ENCODE results near the gene TNFAIP8.

DNA sequence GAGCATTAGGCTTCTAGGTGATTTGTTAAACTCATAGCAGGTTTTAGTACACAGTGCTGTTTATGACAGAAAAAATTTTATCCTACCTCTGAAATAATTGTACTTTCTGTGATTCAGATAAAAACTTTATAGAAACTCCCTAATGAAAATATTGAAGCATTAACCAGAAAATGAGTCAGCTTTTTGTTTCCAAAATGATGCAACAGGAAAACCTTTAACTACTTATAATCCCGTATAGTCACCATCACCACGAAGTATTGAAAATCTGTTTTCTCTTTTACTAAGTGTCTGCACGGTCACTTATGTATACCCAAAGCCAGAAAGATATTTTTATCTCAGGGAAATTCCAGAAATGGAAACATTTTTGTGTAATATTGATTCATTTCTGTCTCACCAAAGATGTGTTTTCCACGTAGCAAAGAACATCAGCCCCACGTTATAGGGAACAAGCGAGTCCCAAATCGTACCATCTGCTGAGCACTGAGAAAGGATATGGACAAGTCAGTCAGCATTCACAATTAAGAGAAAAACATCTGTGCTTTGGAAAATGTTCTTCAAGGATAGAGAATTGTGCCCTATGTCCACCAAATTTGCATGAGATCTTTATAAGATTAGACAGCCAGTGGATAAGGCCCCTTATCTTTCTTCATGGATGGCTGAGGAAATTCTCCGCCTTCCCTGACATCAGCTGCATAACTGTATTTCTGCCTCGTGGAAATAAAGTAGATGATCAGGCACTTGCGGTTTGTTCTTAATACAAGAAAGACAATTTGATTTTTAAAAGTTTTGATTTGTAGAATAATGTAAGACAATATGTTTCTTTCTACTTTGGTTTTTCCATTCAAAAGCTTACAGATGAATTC, 41.9 kb downstream of the TNFAIP8 start:
- TF ChIP-seq, protein P1, sequence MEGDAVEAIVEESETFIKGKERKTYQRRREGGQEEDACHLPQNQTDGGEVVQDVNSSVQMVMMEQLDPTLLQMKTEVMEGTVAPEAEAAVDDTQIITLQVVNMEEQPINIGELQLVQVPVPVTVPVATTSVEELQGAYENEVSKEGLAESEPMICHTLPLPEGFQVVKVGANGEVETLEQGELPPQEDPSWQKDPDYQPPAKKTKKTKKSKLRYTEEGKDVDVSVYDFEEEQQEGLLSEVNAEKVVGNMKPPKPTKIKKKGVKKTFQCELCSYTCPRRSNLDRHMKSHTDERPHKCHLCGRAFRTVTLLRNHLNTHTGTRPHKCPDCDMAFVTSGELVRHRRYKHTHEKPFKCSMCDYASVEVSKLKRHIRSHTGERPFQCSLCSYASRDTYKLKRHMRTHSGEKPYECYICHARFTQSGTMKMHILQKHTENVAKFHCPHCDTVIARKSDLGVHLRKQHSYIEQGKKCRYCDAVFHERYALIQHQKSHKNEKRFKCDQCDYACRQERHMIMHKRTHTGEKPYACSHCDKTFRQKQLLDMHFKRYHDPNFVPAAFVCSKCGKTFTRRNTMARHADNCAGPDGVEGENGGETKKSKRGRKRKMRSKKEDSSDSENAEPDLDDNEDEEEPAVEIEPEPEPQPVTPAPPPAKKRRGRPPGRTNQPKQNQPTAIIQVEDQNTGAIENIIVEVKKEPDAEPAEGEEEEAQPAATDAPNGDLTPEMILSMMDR (conservative IDR thresholded peaks at IDR 0.05 in 1 of 2, IDR thresholded peaks at IDR 0.05 in 1 of 2; ENCODE audit: low read depth in 1 of 2, low read length in 2 of 2): no peak
- TF ChIP-seq EZH2 (IDR thresholded peaks at IDR 0.05; ENCODE audit: low read length, missing control alignments): no peak
